ENCODE results near the gene LTBP1.
"Not testable (repeated sequence)": the region's sequence is repeated elsewhere in the genome, so short reads cannot be mapped to it uniquely, and the experiment has no call there.

Gene LTBP1

GRCh38 chr2:32960238-32960637 is 13.5 kb downstream of the LTBP1 start:
- H3K4me3 ChIP-seq (ENCODE audit: low read length), result no peak overlapping the region
- no peaks in the 10 kb centered on the region for H3K36me3 ChIP-seq (ENCODE audit: insufficient read depth, low read length)
- H3K27me3 ChIP-seq (ENCODE audit: insufficient read depth, low read length), result no peaks in the 10 kb centered on the region
- H3K9me3 ChIP-seq (ENCODE audit: low read length), result no peaks in the 10 kb centered on the region
- no peak overlapping the region for H2AFZ ChIP-seq (ENCODE audit: low read depth, low read length)
- no peaks in the 10 kb centered on the region for H3K4me1 ChIP-seq (ENCODE audit: insufficient read depth, low read length)

- Histone ChIP-seq H2AFZ (ENCODE audit: low read depth, low read length) (no peak overlapping the region), H3K36me3 (ENCODE audit: insufficient read depth, low read length) (no peaks in the 10 kb centered on the region), H3K9me3 (ENCODE audit: low read length) (no peaks in the 10 kb centered on the region), H3K4me1 (ENCODE audit: insufficient read depth, low read length) (no peaks in the 10 kb centered on the region), H3K27me3 (ENCODE audit: insufficient read depth, low read length) (no peaks in the 10 kb centered on the region), H3K4me3 (ENCODE audit: low read length) (no peak overlapping the region)
Measured at GRCh38 chr2:32960647-32961403, 14.1 kb downstream of the LTBP1 start.

GRCh38 chr2:32962690-32963089 is 15.9 kb downstream of the LTBP1 start:
- Histone ChIP-seq H2AFZ (ENCODE audit: low read depth, low read length) (no peak overlapping the region), H3K4me3 (ENCODE audit: low read length) (no peak overlapping the region), H3K27me3 (ENCODE audit: insufficient read depth, low read length) (no peaks in the 10 kb centered on the region), H3K36me3 (ENCODE audit: insufficient read depth, low read length) (no peaks in the 10 kb centered on the region), H3K4me1 (ENCODE audit: insufficient read depth, low read length) (no peaks in the 10 kb centered on the region), H3K9me3 (ENCODE audit: low read length) (no peaks in the 10 kb centered on the region)

GRCh38 chr2:32963941-32964340 is 17.2 kb downstream of the LTBP1 start:
- H2AFZ ChIP-seq (ENCODE audit: low read depth, low read length), result no peak overlapping the region
- no peaks in the 10 kb centered on the region for H3K9me3 ChIP-seq (ENCODE audit: low read length)
- no peaks in the 10 kb centered on the region for H3K36me3 ChIP-seq (ENCODE audit: insufficient read depth, low read length)
- no peaks in the 10 kb centered on the region for H3K4me1 ChIP-seq (ENCODE audit: insufficient read depth, low read length)
- no peak overlapping the region for H3K4me3 ChIP-seq (ENCODE audit: low read length)
- H3K27me3 ChIP-seq (ENCODE audit: insufficient read depth, low read length), result no peaks in the 10 kb centered on the region

GRCh38 chr2:32965523-32966171 is 18.9 kb downstream of the LTBP1 start:
- Histone ChIP-seq H2AFZ (ENCODE audit: low read depth, low read length) (no peak overlapping the region), H3K36me3 (ENCODE audit: insufficient read depth, low read length) (no peaks in the 10 kb centered on the region), H3K9me3 (ENCODE audit: low read length) (no peaks in the 10 kb centered on the region), H3K4me3 (ENCODE audit: low read length) (no peak overlapping the region), H3K4me1 (ENCODE audit: insufficient read depth, low read length) (no peaks in the 10 kb centered on the region), H3K27me3 (ENCODE audit: insufficient read depth, low read length) (no peaks in the 10 kb centered on the region)

GRCh38 chr2:32969444-32970162 is 22.9 kb downstream of the LTBP1 start:
- H3K4me1 ChIP-seq (ENCODE audit: insufficient read depth, low read length), result no peaks in the 10 kb centered on the region
- no peaks in the 10 kb centered on the region for H3K9me3 ChIP-seq (ENCODE audit: low read length)
- H3K4me3 ChIP-seq (ENCODE audit: low read length), result no peak overlapping the region
- H2AFZ ChIP-seq (ENCODE audit: low read depth, low read length), result no peak overlapping the region
- no peaks in the 10 kb centered on the region for H3K36me3 ChIP-seq (ENCODE audit: insufficient read depth, low read length)
- no peaks in the 10 kb centered on the region for H3K27me3 ChIP-seq (ENCODE audit: insufficient read depth, low read length)

- not testable (repeated sequence) for H3K9me3 ChIP-seq (ENCODE audit: low read length); H3K4me1 ChIP-seq (ENCODE audit: insufficient read depth, low read length); H3K36me3 ChIP-seq (ENCODE audit: insufficient read depth, low read length); H2AFZ ChIP-seq (ENCODE audit: low read depth, low read length); H3K27me3 ChIP-seq (ENCODE audit: insufficient read depth, low read length); H3K4me3 ChIP-seq (ENCODE audit: low read length)
Measured at GRCh38 chr2:32973772-32974171, 27.0 kb downstream of the LTBP1 start.

- Histone ChIP-seq H3K36me3 (ENCODE audit: insufficient read depth, low read length) (no peaks in the 10 kb centered on the region), H3K9me3 (ENCODE audit: low read length) (peaks cover 2% of the 10 kb centered on the region), H2AFZ (ENCODE audit: low read depth, low read length) (no peak overlapping the region), H3K4me1 (ENCODE audit: insufficient read depth, low read length) (no peaks in the 10 kb centered on the region), H3K27me3 (ENCODE audit: insufficient read depth, low read length) (no peaks in the 10 kb centered on the region), H3K4me3 (ENCODE audit: low read length) (no peak overlapping the region)
Measured at GRCh38 chr2:32976409-32977063, 29.8 kb downstream of the LTBP1 start.

GRCh38 chr2:32977228-32977758 is 30.5 kb downstream of the LTBP1 start:
- Histone ChIP-seq H3K27me3 (ENCODE audit: insufficient read depth, low read length) (no peaks in the 10 kb centered on the region), H3K4me3 (ENCODE audit: low read length) (no peak overlapping the region), H2AFZ (ENCODE audit: low read depth, low read length) (no peak overlapping the region), H3K9me3 (ENCODE audit: low read length) (peaks cover 2% of the 10 kb centered on the region), H3K4me1 (ENCODE audit: insufficient read depth, low read length) (no peaks in the 10 kb centered on the region), H3K36me3 (ENCODE audit: insufficient read depth, low read length) (no peaks in the 10 kb centered on the region)

- Histone ChIP-seq H2AFZ (ENCODE audit: low read depth, low read length) (no peak overlapping the region), H3K4me1 (ENCODE audit: insufficient read depth, low read length) (no peaks in the 10 kb centered on the region), H3K9me3 (ENCODE audit: low read length) (peaks cover 2% of the 10 kb centered on the region), H3K36me3 (ENCODE audit: insufficient read depth, low read length) (no peaks in the 10 kb centered on the region), H3K27me3 (ENCODE audit: insufficient read depth, low read length) (no peaks in the 10 kb centered on the region), H3K4me3 (ENCODE audit: low read length) (no peak overlapping the region)
Measured at GRCh38 chr2:32981612-32982011, 34.9 kb downstream of the LTBP1 start.

GRCh38 chr2:32983193-32983924 is 36.6 kb downstream of the LTBP1 start:
- H3K4me3 ChIP-seq (ENCODE audit: low read length); H3K4me1 ChIP-seq (ENCODE audit: insufficient read depth, low read length); H3K36me3 ChIP-seq (ENCODE audit: insufficient read depth, low read length); H3K9me3 ChIP-seq (ENCODE audit: low read length); H3K27me3 ChIP-seq (ENCODE audit: insufficient read depth, low read length); H2AFZ ChIP-seq (ENCODE audit: low read depth, low read length): not testable (repeated sequence)

- H3K4me3 ChIP-seq (ENCODE audit: low read length), result no peak overlapping the region
- H3K27me3 ChIP-seq (ENCODE audit: insufficient read depth, low read length), result no peaks in the 10 kb centered on the region
- no peaks in the 10 kb centered on the region for H3K36me3 ChIP-seq (ENCODE audit: insufficient read depth, low read length)
- no peaks in the 10 kb centered on the region for H3K9me3 ChIP-seq (ENCODE audit: low read length)
- no peaks in the 10 kb centered on the region for H3K4me1 ChIP-seq (ENCODE audit: insufficient read depth, low read length)
- H2AFZ ChIP-seq (ENCODE audit: low read depth, low read length), result no peak overlapping the region
Measured at GRCh38 chr2:32986480-32986879, 39.7 kb downstream of the LTBP1 start.
